Mesothelial cell of epicardium (in vitro differentiated cells): ENCODE measurements around the gene TMEM87B. TPM values are rescaled to one million over a fixed set of nuclear protein-coding genes. Genes with fewer than 3 reads are reported as not detected.

Experiments used
- DNase-seq, 2 experiments: peaks; one replicate each; pipeline ENCODE4 v3.0.0; 2021; ENCODE audit warnings: low spot score in 2 of 2; ENCODE audit not compliant: unreplicated experiment in 2 of 2
- H3K27ac Mint-ChIP-seq: 2 replicates; pipeline ENCODE4 v1.8.0; 2021; ENCODE audit warnings: mixed read lengths
- H3K27me3 Mint-ChIP-seq: 2 replicates; pipeline ENCODE4 v1.8.0; 2021; ENCODE audit warnings: low read depth, mixed read lengths
- H3K36me3 Mint-ChIP-seq: 2 replicates; pipeline ENCODE4 v1.8.0; 2021; ENCODE audit warnings: mixed read lengths
- H3K4me1 Mint-ChIP-seq: 2 replicates; pipeline ENCODE4 v1.8.0; 2021; ENCODE audit warnings: mixed read lengths
- H3K4me3 Mint-ChIP-seq: 2 replicates; pipeline ENCODE4 v1.8.0; 2021; ENCODE audit warnings: mild to moderate bottlenecking, moderate library complexity, mixed read lengths
- H3K9me3 Mint-ChIP-seq: 2 replicates; pipeline ENCODE4 v1.8.0; 2021; ENCODE audit warnings: mixed read lengths
- total RNA-seq: library from RNA; stranded (reverse); gene quantifications from 3 replicates; pipeline ENCODE4 v1.2.1, GENCODE V29; 2021
- TF ChIP-seq, protein P1 (sequence below): fragments of 200-600 bp; sonication (generic); IDR thresholded peaks from one replicate; pipeline ENCODE4 v1.5.0; 2021; ENCODE audit warnings: antibody characterized with exemption; ENCODE audit not compliant: unreplicated experiment

Gene TMEM87B
- total RNA-seq, 1 donor from 2014 or later = 19.4 TPM

DNA sequence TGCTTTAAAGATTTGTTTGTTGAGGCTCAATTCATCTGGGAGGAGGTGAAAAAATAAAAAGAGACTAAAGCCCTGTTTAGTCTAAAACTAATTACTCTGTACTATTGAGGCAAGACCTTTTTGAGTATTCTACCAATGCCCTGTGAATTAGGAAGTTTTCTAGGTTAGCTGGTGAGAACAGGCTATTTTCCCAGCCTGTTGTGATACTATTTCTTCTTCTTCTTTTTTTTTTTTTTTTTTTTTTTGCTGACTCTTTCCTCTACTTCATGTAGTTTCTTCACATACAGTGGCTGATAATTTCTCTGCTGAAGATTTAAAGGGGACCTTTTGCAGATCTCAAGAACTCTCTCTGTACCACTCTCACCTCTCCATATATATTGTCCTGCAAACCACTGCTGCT lies 8.8 kb upstream of the TMEM87B start:
- TF ChIP-seq, protein P1, sequence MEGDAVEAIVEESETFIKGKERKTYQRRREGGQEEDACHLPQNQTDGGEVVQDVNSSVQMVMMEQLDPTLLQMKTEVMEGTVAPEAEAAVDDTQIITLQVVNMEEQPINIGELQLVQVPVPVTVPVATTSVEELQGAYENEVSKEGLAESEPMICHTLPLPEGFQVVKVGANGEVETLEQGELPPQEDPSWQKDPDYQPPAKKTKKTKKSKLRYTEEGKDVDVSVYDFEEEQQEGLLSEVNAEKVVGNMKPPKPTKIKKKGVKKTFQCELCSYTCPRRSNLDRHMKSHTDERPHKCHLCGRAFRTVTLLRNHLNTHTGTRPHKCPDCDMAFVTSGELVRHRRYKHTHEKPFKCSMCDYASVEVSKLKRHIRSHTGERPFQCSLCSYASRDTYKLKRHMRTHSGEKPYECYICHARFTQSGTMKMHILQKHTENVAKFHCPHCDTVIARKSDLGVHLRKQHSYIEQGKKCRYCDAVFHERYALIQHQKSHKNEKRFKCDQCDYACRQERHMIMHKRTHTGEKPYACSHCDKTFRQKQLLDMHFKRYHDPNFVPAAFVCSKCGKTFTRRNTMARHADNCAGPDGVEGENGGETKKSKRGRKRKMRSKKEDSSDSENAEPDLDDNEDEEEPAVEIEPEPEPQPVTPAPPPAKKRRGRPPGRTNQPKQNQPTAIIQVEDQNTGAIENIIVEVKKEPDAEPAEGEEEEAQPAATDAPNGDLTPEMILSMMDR = no peak
- Mint-ChIP-seq H3K36me3 (peaks cover 13% of the 10 kb centered on the region), H3K4me3 (no peak overlapping the region), H3K9me3 (peaks cover 24% of the 10 kb centered on the region), H3K4me1 (peaks cover 13% of the 10 kb centered on the region), H3K27ac (no peak overlapping the region), H3K27me3 (no peaks in the 10 kb centered on the region)
- DNase-seq = no peak

DNA sequence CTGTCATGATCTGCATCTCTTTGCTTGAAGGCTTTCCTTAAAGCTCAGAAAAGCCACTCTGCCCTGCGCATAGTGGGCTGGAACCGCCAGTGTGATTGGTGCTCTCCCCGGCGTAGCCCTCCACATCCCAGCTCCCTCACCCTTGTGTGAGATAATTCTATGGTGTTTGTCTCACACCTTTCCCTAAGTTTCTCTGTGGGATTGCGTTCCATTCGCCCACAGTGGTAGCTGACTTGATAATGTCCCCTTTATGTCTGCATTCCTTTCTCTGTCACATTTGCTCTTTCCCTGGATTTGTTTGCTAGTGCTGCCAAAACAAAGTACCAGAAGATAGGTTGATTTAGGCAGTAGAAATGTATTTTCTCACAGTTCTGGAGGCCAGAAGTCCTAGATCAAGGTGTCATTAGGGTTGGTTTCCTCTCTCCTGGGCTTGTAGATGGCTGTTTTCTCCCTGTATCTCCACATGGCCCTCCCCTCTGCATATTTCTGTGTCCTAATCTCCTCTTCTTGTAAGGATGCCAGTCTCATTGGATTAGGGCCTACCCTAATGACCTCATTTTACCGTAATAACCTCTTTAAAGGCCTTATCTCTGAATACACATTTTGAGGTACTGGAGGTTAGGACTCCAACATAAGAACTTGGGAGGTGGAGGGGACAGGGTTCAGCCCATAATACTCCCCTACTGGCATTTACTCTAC lies 7.4 kb upstream of the TMEM87B start:
- no peak overlapping the region for H3K27ac Mint-ChIP-seq

DNA sequence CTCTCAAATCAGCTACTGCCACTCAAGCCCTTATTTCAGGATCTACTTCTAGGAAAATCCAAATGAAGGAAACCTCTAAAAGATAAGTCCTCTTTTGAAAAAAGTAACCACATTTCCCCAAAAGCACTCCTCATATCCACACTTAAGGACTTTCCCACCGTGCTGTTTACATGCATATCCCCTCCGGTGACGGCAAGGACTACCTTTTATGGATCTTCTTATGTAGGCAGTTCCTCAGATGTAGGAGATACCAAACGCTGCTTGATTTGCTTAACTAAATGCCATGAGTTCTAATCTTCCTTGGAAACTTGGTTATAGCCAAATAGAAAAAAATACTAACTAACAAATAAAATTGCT lies 6.9 kb upstream of the TMEM87B start:
- no peak for DNase-seq
- H3K27ac Mint-ChIP-seq = no peak overlapping the region
- H3K9me3 Mint-ChIP-seq = peaks cover 24% of the 10 kb centered on the region
- H3K27me3 Mint-ChIP-seq = no peaks in the 10 kb centered on the region
- peaks cover 6% of the 10 kb centered on the region for H3K4me1 Mint-ChIP-seq
- peaks cover 13% of the 10 kb centered on the region for H3K36me3 Mint-ChIP-seq
- no peak overlapping the region for H3K4me3 Mint-ChIP-seq
- TF ChIP-seq, protein P1 = no peak

More for the DNA sequence above, 7.4 kb upstream of the TMEM87B start:
- Mint-ChIP-seq H3K9me3 (peaks cover 24% of the 10 kb centered on the region), H3K4me1 (peaks cover 6% of the 10 kb centered on the region), H3K27me3 (no peaks in the 10 kb centered on the region), H3K4me3 (no peak overlapping the region), H3K36me3 (peaks cover 13% of the 10 kb centered on the region)
- TF ChIP-seq, protein P1 = no peak
- no peak for DNase-seq

DNA sequence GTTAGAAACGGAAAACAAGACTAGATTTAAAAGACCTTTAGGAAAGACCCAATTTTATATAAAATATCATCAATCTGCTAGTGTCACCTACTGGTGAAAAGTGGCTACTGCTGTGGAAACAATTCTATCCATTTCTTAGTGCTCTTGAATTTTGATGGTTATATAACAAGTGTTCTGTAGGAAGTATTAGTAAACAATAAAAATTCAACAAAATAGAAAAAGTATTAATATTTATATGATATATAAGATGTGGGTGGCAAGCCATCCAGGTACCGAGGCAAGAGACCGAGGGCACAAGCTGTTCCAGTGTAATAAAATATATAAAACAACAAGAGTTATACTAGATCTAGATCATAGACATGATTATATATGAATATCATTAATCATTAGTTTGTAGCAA lies 6.2 kb upstream of the TMEM87B start:
- Mint-ChIP-seq H3K27ac (no peak overlapping the region), H3K27me3 (no peaks in the 10 kb centered on the region), H3K36me3 (peaks cover 13% of the 10 kb centered on the region), H3K4me1 (peaks cover 11% of the 10 kb centered on the region), H3K9me3 (peaks cover 18% of the 10 kb centered on the region), H3K4me3 (no peak overlapping the region)
- no peak for DNase-seq
- TF ChIP-seq, protein P1 = peak; percentile 92

DNA sequence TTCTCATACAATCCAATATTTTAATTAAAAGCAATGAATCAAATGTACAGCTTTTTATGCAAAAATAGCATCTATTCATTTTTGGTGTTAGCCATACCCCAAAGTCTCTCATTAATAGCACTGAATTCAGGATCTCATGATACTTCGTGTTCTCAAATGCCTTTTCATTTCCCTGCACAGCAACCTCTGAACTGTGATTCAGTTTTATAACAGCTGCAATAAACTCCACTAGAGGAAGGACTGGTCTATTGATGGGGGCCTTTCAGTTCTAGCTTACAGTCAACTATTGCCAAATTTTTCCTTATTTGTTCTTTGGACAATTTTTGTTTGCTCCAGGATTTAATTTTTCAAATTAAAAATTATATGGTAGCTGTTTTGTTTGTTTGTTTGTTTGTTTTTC lies 4.8 kb upstream of the TMEM87B start:
- TF ChIP-seq, protein P1 = no peak
- Mint-ChIP-seq H3K9me3 (peaks cover 14% of the 10 kb centered on the region), H3K4me1 (peaks cover 13% of the 10 kb centered on the region)

More for the DNA sequence above, 4.8 kb upstream of the TMEM87B start:
- H3K36me3 Mint-ChIP-seq = peaks cover 7% of the 10 kb centered on the region
- no peak overlapping the region for H3K27ac Mint-ChIP-seq
- DNase-seq = no peak
- no peak overlapping the region for H3K4me3 Mint-ChIP-seq
- no peaks in the 10 kb centered on the region for H3K27me3 Mint-ChIP-seq
